Measurements from ENCODE around the gene MYOZ3.

MYOZ3 gene, protein sequence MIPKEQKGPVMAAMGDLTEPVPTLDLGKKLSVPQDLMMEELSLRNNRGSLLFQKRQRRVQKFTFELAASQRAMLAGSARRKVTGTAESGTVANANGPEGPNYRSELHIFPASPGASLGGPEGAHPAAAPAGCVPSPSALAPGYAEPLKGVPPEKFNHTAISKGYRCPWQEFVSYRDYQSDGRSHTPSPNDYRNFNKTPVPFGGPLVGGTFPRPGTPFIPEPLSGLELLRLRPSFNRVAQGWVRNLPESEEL

GRCh38 chr5:150661086-150661485 is at the start of gene MYOZ3:
Gene MYOZ3, plus strand, starts transcription at chr5:150661251. Its CDS starts 1,691 bp downstream, at chr5:150662942.
- H3K4me1 Mint-ChIP-seq = peaks cover 6% of the 10 kb centered on the region
- H3K9me3 Mint-ChIP-seq = no peaks in the 10 kb centered on the region
- no peaks in the 10 kb centered on the region for H3K36me3 Mint-ChIP-seq
- H3K27ac Mint-ChIP-seq = no peak within 1 kb of the TSS
- H3K4me3 Mint-ChIP-seq = no peak within 1 kb of the TSS
- peaks cover 2% of the 10 kb centered on the region for H3K27me3 Mint-ChIP-seq

DNA sequence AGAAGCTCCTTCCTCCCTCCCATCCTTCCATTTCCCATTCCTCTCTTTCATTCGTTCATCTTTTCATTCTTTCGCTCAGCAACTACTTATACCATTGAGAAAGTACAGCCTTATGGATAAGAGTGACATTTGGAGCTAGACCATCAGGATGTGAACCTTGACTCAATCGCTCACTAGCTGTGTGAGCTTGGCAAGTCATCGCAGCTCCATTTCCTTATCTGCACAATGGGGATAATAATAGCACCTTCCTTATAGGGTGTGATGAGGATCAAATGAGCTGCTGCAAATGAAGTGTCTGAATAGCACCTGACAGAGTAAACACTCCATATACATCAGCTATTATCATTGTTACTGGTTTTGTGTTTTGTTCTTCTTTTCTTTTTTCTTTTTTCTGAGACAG is 48.6 kb upstream of the MYOZ3 start:
- Mint-ChIP-seq H3K36me3 (no peaks in the 10 kb centered on the region), H3K27ac (no peak overlapping the region), H3K4me3 (no peak overlapping the region), H3K27me3 (no peaks in the 10 kb centered on the region), H3K9me3 (no peaks in the 10 kb centered on the region), H3K4me1 (no peaks in the 10 kb centered on the region)

DNA sequence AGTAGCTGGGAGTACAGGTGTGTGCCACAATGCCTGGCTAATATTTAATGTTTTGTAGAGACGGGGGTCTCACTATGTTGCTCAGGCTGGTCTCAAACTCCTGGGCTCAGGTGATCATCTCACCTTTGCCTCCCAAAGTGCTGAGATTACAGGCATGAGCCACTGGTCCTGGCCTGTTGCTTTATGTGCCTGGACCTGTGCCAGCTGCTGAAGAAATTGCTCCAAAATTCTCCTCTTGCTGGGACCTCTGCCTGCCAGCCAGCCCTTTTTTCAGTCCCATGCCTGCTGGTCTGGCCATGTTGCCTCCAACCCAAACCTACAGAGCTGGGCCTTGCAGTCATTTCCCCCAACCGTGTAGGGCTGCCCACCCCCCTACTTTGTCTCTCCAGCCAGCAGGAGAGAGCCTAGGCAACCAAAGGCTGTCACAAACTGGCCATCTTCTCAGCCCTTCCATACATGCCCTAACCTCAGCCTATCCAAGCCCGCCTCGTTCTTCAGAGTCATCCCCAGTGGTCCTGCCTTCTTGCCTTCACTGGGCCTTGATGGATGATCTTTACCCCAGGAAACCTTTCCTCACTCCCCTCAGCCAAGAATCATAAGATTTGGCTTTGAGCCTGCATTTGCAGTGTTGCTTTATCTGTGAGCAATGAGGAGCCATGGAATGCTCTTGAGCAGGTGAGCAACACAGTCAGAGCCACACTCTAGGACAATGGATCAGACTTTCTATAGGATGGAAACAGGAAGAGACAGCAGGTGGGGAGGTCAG is 48.0 kb upstream of the MYOZ3 start:
- H3K36me3 Mint-ChIP-seq = no peaks in the 10 kb centered on the region
- H3K4me3 Mint-ChIP-seq = no peak overlapping the region
- no peaks in the 10 kb centered on the region for H3K27me3 Mint-ChIP-seq
- H3K9me3 Mint-ChIP-seq = no peaks in the 10 kb centered on the region
- H3K27ac Mint-ChIP-seq = no peak overlapping the region
- H3K4me1 Mint-ChIP-seq = no peaks in the 10 kb centered on the region

DNA sequence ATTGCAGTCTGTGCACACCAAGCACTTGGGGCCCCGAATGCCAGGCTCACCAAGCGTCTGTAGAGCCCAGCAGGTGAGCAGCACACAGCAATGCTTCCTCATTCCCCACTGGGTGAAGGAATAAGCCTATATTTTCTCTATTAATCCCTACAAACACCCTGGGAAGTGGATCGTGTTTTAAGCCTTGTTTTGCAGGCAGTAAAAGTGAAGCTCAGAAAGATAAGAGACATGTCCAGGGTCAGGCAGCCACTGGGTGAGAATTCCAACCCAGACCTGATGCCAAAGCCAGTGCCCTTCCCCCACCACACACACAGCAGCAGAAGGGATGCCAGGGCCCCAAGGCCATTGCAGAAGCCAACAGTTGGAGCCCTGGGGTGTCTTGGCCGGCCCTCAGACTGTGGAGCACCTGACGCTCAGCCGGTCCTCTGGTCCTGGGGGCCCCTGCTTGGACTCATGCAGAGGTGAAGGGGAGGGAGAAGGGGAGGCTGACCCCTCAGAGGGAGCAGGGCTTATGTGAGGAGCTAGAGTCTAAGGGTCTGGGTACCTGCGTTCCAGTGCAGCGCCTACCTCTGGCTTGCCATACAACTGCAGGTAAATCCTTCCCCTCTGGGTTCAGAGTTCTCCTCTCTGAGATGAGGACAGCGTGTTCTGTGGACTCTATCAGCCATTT is 46.9 kb upstream of the MYOZ3 start:
- Mint-ChIP-seq H3K4me3 (no peak overlapping the region), H3K27ac (no peak overlapping the region), H3K9me3 (no peaks in the 10 kb centered on the region), H3K27me3 (no peaks in the 10 kb centered on the region), H3K4me1 (no peaks in the 10 kb centered on the region), H3K36me3 (no peaks in the 10 kb centered on the region)

DNA sequence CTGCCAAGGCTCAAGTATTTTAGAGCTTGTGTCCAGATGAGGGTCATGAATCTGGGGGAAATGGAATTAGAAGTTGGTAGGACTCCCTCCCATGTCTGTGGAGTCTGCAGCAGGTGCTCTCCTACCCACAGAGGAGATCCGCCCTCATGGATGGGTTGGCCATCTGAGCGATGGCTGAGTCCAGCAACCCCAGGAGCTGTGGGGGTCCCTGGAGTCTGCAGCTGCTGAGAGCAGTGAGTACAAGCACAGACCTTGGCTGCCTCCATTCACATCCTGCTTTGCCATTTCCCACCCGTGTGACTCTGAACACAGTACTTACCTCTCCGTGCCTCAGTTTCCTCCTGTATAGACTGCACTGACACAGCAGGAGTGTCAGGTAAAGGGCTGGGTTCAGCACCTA is 46.4 kb upstream of the MYOZ3 start:
- H3K9me3 Mint-ChIP-seq = no peaks in the 10 kb centered on the region

GRCh38 chr5:150615141-150615699 is 45.8 kb upstream of the MYOZ3 start:
- no peak overlapping the region for H3K4me3 Mint-ChIP-seq
- no peaks in the 10 kb centered on the region for H3K27me3 Mint-ChIP-seq
- no peaks in the 10 kb centered on the region for H3K9me3 Mint-ChIP-seq
- H3K27ac Mint-ChIP-seq = no peak overlapping the region
- no peaks in the 10 kb centered on the region for H3K4me1 Mint-ChIP-seq
- no peaks in the 10 kb centered on the region for H3K36me3 Mint-ChIP-seq

More for the DNA sequence above, 46.4 kb upstream of the MYOZ3 start:
- no peak overlapping the region for H3K27ac Mint-ChIP-seq
- no peak overlapping the region for H3K4me3 Mint-ChIP-seq
- H3K27me3 Mint-ChIP-seq = no peaks in the 10 kb centered on the region
- no peaks in the 10 kb centered on the region for H3K36me3 Mint-ChIP-seq
- no peaks in the 10 kb centered on the region for H3K4me1 Mint-ChIP-seq

DNA sequence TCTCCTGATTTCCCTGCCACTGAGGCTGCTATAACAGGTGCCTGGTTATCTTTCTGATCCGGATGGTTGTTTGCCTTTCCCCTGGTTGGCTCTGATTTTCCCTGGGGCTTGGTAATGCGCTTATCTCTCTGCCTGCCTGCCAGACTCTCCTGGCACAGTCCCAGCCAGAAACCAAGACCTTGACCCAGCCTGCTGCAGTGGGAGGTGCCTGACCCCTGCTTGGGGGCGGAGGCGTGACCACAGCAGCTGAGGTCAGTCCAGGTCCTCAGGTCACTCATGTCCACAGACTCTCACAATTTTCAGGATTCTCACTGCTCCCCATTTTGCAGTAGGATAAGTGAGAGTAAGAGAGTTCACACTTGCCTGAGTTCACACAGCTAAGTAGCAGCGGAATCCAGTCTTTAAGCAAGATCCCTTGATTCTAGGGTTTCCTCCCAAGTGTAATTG is 45.0 kb upstream of the MYOZ3 start:
- H3K36me3 Mint-ChIP-seq = no peaks in the 10 kb centered on the region
- no peaks in the 10 kb centered on the region for H3K4me1 Mint-ChIP-seq
- H3K4me3 Mint-ChIP-seq = no peak overlapping the region
- no peaks in the 10 kb centered on the region for H3K9me3 Mint-ChIP-seq
- no peak overlapping the region for H3K27ac Mint-ChIP-seq
- no peaks in the 10 kb centered on the region for H3K27me3 Mint-ChIP-seq

GRCh38 chr5:150616506-150616905 is 44.5 kb upstream of the MYOZ3 start:
- Mint-ChIP-seq H3K4me1 (no peaks in the 10 kb centered on the region), H3K27ac (peak overlapping the region; percentile 6), H3K36me3 (no peaks in the 10 kb centered on the region), H3K27me3 (no peaks in the 10 kb centered on the region), H3K9me3 (no peaks in the 10 kb centered on the region), H3K4me3 (no peak overlapping the region)

DNA sequence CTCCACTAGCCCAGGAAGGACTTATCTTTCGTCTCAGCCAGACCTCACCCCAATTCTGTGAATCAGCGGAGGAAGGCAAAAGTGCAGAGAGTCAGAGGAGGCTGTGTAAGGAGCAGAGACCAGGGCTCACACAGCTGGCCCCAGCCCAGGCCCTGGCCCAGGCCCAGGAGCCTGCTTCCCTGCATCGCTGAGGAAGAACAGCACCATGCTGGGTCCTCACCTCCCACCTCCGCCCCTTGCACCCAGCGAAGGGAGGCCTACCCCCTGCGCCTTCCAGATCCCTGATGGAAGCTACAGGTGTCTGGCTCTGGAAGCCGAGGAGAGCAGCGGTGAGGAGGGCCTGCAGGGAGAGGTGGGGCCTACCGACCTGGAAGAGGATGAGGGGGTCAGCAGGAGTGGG is 42.9 kb upstream of the MYOZ3 start:
- Mint-ChIP-seq H3K4me3 (no peak overlapping the region), H3K36me3 (no peaks in the 10 kb centered on the region), H3K9me3 (no peaks in the 10 kb centered on the region), H3K27ac (no peak overlapping the region), H3K27me3 (no peaks in the 10 kb centered on the region), H3K4me1 (peaks cover 6% of the 10 kb centered on the region)

- Mint-ChIP-seq H3K27me3 (no peaks in the 10 kb centered on the region), H3K36me3 (no peaks in the 10 kb centered on the region), H3K9me3 (no peaks in the 10 kb centered on the region)
Measured at GRCh38 chr5:150618588-150619281, 42.3 kb upstream of the MYOZ3 start.

DNA sequence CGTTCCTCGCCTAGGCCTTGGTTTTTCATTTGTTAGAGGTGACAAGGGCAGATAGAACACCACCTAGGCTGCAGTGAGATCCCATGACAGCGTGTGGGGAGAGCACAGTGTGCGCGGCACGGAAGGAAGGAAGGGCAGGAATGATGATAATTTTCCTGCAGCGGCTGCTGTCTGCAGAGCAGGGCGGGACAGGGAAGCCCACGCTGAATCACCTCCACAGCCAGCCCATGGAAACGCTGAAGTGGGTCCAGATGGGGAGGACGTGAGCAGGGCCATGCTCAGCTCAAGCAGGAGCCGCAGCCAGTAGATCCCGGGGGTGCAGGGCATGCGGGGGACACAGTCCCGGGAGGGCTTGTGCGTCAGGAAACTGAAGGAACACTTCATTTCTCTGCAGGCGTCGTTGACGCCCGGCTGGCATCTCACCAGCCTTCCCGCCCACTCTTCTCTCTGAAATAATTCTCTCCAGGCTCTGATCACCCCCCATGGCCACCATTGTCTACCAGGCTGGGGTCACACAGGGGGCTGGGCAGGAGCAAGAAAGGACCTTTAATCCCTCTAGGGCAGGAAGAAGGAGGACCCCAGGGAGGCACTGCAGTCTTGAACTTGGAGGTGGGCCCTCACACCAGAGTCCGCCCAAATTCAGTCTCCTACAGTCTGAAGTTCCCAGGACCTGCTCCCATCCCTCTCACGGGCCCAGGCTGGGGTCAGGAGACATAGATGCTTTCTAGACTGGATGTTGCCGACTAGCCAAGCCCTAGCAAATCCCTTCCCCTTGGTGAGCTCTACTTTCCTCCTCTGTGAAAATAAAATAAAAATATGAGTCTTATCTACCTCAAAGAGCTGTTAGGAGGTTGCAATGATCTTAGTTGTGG is 41.5 kb upstream of the MYOZ3 start:
- Mint-ChIP-seq H3K9me3 (no peaks in the 10 kb centered on the region), H3K27me3 (no peaks in the 10 kb centered on the region), H3K36me3 (no peaks in the 10 kb centered on the region)

More at GRCh38 chr5:150618588-150619281, 42.3 kb upstream of the MYOZ3 start:
- peaks cover 12% of the 10 kb centered on the region for H3K4me1 Mint-ChIP-seq
- no peak overlapping the region for H3K27ac Mint-ChIP-seq
- H3K4me3 Mint-ChIP-seq = no peak overlapping the region

GRCh38 chr5:150621301-150621700 is 39.8 kb upstream of the MYOZ3 start:
- Mint-ChIP-seq H3K27me3 (no peaks in the 10 kb centered on the region), H3K4me1 (peaks cover 19% of the 10 kb centered on the region), H3K36me3 (no peaks in the 10 kb centered on the region), H3K9me3 (no peaks in the 10 kb centered on the region), H3K4me3 (no peak overlapping the region), H3K27ac (no peak overlapping the region)

More for the DNA sequence above, 41.5 kb upstream of the MYOZ3 start:
- H3K27ac Mint-ChIP-seq = no peak overlapping the region
- no peak overlapping the region for H3K4me3 Mint-ChIP-seq
- H3K4me1 Mint-ChIP-seq = peaks cover 19% of the 10 kb centered on the region

DNA sequence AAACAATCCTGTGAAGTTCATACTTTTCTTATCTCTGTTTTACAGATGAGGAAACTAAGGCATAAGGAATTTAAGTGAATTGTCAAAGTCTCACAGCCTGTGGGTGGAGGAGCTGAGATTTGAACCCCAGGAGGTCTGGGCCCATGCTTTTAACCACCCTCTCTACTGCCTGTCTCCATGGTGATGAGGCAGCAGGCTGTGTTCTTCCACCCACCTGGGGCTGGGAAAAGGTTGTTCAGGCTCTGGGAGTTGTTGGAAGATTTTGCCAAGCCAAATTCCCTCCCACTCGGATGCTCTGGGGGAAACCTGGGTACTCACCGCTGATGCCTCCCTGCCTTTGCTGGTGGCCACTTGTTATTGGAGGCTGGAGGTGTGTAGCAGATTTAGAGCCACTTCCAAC is 38.9 kb upstream of the MYOZ3 start:
- H3K4me3 Mint-ChIP-seq = no peak overlapping the region
- H3K36me3 Mint-ChIP-seq = no peaks in the 10 kb centered on the region
- no peaks in the 10 kb centered on the region for H3K27me3 Mint-ChIP-seq
- H3K4me1 Mint-ChIP-seq = peaks cover 19% of the 10 kb centered on the region
- no peak overlapping the region for H3K27ac Mint-ChIP-seq
- no peaks in the 10 kb centered on the region for H3K9me3 Mint-ChIP-seq

- H3K4me3 Mint-ChIP-seq = peak overlapping the region; percentile 83
- no peaks in the 10 kb centered on the region for H3K36me3 Mint-ChIP-seq
- no peaks in the 10 kb centered on the region for H3K9me3 Mint-ChIP-seq
- no peaks in the 10 kb centered on the region for H3K27me3 Mint-ChIP-seq
- H3K4me1 Mint-ChIP-seq = peaks cover 19% of the 10 kb centered on the region
- H3K27ac Mint-ChIP-seq = peak overlapping the region; percentile 10
Measured at GRCh38 chr5:150623152-150623877, 37.7 kb upstream of the MYOZ3 start.

All from activated naive CD4-positive, alpha-beta T cell treated with anti-CD3 and anti-CD28 coated beads, Interleukin-2, amount 50 U/mL, for 24 hours (primary cell).